Esophagus muscularis mucosa (tissue), 4 donors: ENCODE data around the gene C10orf71. TPM values are rescaled to one million over a fixed set of nuclear protein-coding genes. Genes with fewer than 3 reads are reported as not detected.

Experiments
- DNase-seq: peaks from one replicate; pipeline ENCODE4 v3.0.0-alpha.2; 2017; ENCODE audit errors: extremely low spot score
- H3K27ac ChIP-seq, 4 donors: fragments of 200-600 bp; sonication (generic); replicated peaks in 1 of 4; 1 replicate in 3 of 4; 2 replicates in 1 of 4; pipeline ENCODE4 v1.5.1; 2016 to 2019; ENCODE audit warnings: mild to moderate bottlenecking in 1 of 4
- H3K27me3 ChIP-seq, 4 donors: fragments of 200-600 bp; sonication (generic); one replicate each; pipeline versions ENCODE4 v1.5.1 to v1.6.0; 2016 to 2019
- H3K36me3 ChIP-seq, 4 donors: fragments of 200-600 bp; sonication (generic); one replicate each; pipeline ENCODE4 v1.5.1; 2016 to 2019
- H3K4me1 ChIP-seq, 4 donors: fragments of 200-600 bp; sonication (generic); one replicate each; pipeline ENCODE4 v1.5.1; 2016 to 2019
- H3K4me3 ChIP-seq, 4 donors: fragments of 200-600 bp; sonication (generic); 1 replicate in 2 of 4; 2 replicates in 2 of 4; pipeline ENCODE4 v1.5.1; 2016 to 2019; ENCODE audit warnings: mild to moderate bottlenecking in 4 of 4, moderate library complexity in 1 of 4
- H3K9me3 ChIP-seq, 4 donors: fragments of 200-600 bp; sonication (generic); 1 replicate in 3 of 4; 2 replicates in 1 of 4; pipeline ENCODE4 v1.5.1; 2016 to 2019
- EP300 ChIP-seq: sonication (generic); formaldehyde crosslinking; IDR thresholded peaks from one replicate; pipeline ENCODE4 v1.6.1; 2017; ENCODE audit warnings: antibody characterized with exemption
- POLR2A ChIP-seq: fragments of 450-650 bp; IDR thresholded peaks from one replicate; pipeline ENCODE4 v1.6.1; 2017; ENCODE audit warnings: antibody characterized with exemption, moderate library complexity, mild to moderate bottlenecking, low read depth
- POLR2AphosphoS5 ChIP-seq, 2 donors: sonication (generic); formaldehyde crosslinking; IDR thresholded peaks; one replicate each; pipeline ENCODE4 v1.6.1; 2017; ENCODE audit warnings: antibody characterized with exemption in 2 of 2
- WGBS: methylation state at CpG from one replicate; pipeline ENCODE4 v1.1.5; 2018; 5-methylcytosine and 5-hydroxymethylcytosine counted together
- intact Hi-C: fragments of 100-400 bp; cut with DNase I; formaldehyde crosslinking; loops from one replicate; pipeline ENCODE4 v1.15.1; 2023
- total RNA-seq, 4 donors: library from RNA; depleted of rRNA; stranded (reverse); fragments of >200 nt; gene quantifications; one replicate each; pipeline versions ENCODE4 v1.1.0 to v1.2.1, GENCODE V29; 2016
- TF ChIP-seq, protein P1 (sequence below), 3 experiments: fragments of 200-600 bp in 2 of 3; fragments of 450-650 bp in 1 of 3; sonication (generic) in 2 of 3; IDR thresholded peaks; one replicate each; pipeline ENCODE4 v1.5.1; 2017 to 2019; ENCODE audit warnings: antibody characterized with exemption in 3 of 3, mild to moderate bottlenecking in 2 of 3, moderate library complexity in 1 of 3

Gene C10orf71
- total RNA-seq, 4 donors from 2014 or later: 0.06 to 0.42 TPM; not detected in 2

- no peak overlapping the region for H3K27ac ChIP-seq
- WGBS: 75% methylated on average over 2 of the region's 2 CpGs
- peaks cover 10 to 27% (median 14%) of the 10 kb centered on the region in 4 donors for H3K4me1 ChIP-seq
- H3K9me3 ChIP-seq: peaks cover 0 to 26% (median 6%) of the 10 kb centered on the region in 4 donors
- no peaks in the 10 kb centered on the region for H3K27me3 ChIP-seq
- no peak for DNase-seq
- TF ChIP-seq, protein P1, sequence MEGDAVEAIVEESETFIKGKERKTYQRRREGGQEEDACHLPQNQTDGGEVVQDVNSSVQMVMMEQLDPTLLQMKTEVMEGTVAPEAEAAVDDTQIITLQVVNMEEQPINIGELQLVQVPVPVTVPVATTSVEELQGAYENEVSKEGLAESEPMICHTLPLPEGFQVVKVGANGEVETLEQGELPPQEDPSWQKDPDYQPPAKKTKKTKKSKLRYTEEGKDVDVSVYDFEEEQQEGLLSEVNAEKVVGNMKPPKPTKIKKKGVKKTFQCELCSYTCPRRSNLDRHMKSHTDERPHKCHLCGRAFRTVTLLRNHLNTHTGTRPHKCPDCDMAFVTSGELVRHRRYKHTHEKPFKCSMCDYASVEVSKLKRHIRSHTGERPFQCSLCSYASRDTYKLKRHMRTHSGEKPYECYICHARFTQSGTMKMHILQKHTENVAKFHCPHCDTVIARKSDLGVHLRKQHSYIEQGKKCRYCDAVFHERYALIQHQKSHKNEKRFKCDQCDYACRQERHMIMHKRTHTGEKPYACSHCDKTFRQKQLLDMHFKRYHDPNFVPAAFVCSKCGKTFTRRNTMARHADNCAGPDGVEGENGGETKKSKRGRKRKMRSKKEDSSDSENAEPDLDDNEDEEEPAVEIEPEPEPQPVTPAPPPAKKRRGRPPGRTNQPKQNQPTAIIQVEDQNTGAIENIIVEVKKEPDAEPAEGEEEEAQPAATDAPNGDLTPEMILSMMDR (IDR thresholded peaks at IDR 0.05): no peak
- TF ChIP-seq EP300 (no peak), POLR2A (no peak), POLR2AphosphoS5 (IDR thresholded peaks at IDR 0.05) (no peak)
- no peak overlapping the region for H3K4me3 ChIP-seq
- intact Hi-C loops: no loop called here
- no peaks in the 10 kb centered on the region for H3K36me3 ChIP-seq
Measured at GRCh38 chr10:49268185-49268584, 30.8 kb upstream of the C10orf71 start.

- intact Hi-C loops: no loop called here
- 89% methylated on average over 1 of the region's 1 CpG for WGBS
- TF ChIP-seq EP300 (no peak), POLR2A (no peak), POLR2AphosphoS5 (IDR thresholded peaks at IDR 0.05) (no peak)
- TF ChIP-seq, protein P1 (IDR thresholded peaks at IDR 0.05): no peak
Measured at GRCh38 chr10:49269523-49269922, 29.4 kb upstream of the C10orf71 start.

GRCh38 chr10:49270565-49270964 is 28.4 kb upstream of the C10orf71 start:
- WGBS: 81% methylated on average over 2 of the region's 2 CpGs
- H3K9me3 ChIP-seq: peaks cover 0 to 16% (median 3%) of the 10 kb centered on the region in 4 donors
- DNase-seq: no peak
- H3K36me3 ChIP-seq: no peaks in the 10 kb centered on the region
- TF ChIP-seq EP300 (no peak), POLR2A (no peak), POLR2AphosphoS5 (IDR thresholded peaks at IDR 0.05) (no peak)
- TF ChIP-seq, protein P1 (IDR thresholded peaks at IDR 0.05): no peak
- intact Hi-C loops: no loop called here
- H3K27me3 ChIP-seq: no peaks in the 10 kb centered on the region
- no peak overlapping the region for H3K4me3 ChIP-seq
- no peak overlapping the region for H3K27ac ChIP-seq
- peaks cover 11 to 30% (median 15%) of the 10 kb centered on the region in 4 donors for H3K4me1 ChIP-seq

More at GRCh38 chr10:49269523-49269922, 29.4 kb upstream of the C10orf71 start:
- Histone ChIP-seq H3K4me1 (peaks cover 11 to 30% (median 15%) of the 10 kb centered on the region in 4 donors), H3K27me3 (no peaks in the 10 kb centered on the region), H3K9me3 (peaks cover 0 to 22% (median 6%) of the 10 kb centered on the region in 4 donors), H3K36me3 (no peaks in the 10 kb centered on the region), H3K4me3 (no peak overlapping the region), H3K27ac (no peak overlapping the region)
- peak; percentile 79 for DNase-seq

- Histone ChIP-seq H3K4me1 (peaks cover 11 to 30% (median 15%) of the 10 kb centered on the region in 4 donors), H3K9me3 (peaks cover 0 to 10% (median under 1%) of the 10 kb centered on the region in 4 donors), H3K36me3 (no peaks in the 10 kb centered on the region), H3K27me3 (no peaks in the 10 kb centered on the region), H3K4me3 (no peak overlapping the region), H3K27ac (no peak overlapping the region)
- intact Hi-C loops: no loop called here
- DNase-seq: no peak
- WGBS: 68% methylated on average over 7 of the region's 11 CpGs
- TF ChIP-seq, protein P1 (IDR thresholded peaks at IDR 0.05): no peak
Measured at GRCh38 chr10:49271346-49271745, 27.6 kb upstream of the C10orf71 start.
